IMR-90 (cell line): ENCODE results near the gene ANKRD2. TPM values are rescaled to one million over a fixed set of nuclear protein-coding genes. Genes with fewer than 3 reads are reported as not detected.

Experiments used
- ATAC-seq: fragments of 200-7000 bp; cut with Tn5 transposase; 2 replicates; pipeline ENCODE4 v1.9.1; 2020; ENCODE audit warnings: low read depth, mild to moderate bottlenecking, moderate library complexity
- BruUV-seq: library from RNA; stranded (reverse); fragments of 400-500 nt; replicated peaks from 2 replicates; lab custom pipeline; 2021; lab: Mats Ljungman, UMichigan
- CTCF ChIA-PET: fragments of 300-600 bp; formaldehyde crosslinking; extraction: SDS; loops from one replicate; lab custom pipeline; 2021; ENCODE audit warnings: antibody characterized with exemption; lab: Yijun Ruan, JAX
- POLR2A ChIA-PET: fragments of 300-600 bp; sonication (Branson Sonifier 250); formaldehyde crosslinking; loops from one replicate; lab custom pipeline; 2022; ENCODE audit warnings: antibody characterized with exemption; ENCODE audit not compliant: unreplicated experiment; lab: Charles Lee
- DNase-seq: peaks from one replicate; pipeline ENCODE4 v3.0.0; 2013
- H2AFZ ChIP-seq: replicated peaks from 2 replicates; pipeline ENCODE3; 2013; ENCODE audit warnings: low read length, mild to moderate bottlenecking; ENCODE audit not compliant: poor library complexity
- H2AK5ac ChIP-seq: 2 replicates; pipeline ENCODE4 v1.6.1; 2013; ENCODE audit warnings: low read depth, low read length, inconsistent platforms
- H2AK9ac ChIP-seq: replicated peaks from 2 replicates; pipeline ENCODE3; 2013; ENCODE audit warnings: mild to moderate bottlenecking, low read depth, low read length, moderate library complexity; ENCODE audit not compliant: poor library complexity
- H2BK120ac ChIP-seq: 2 replicates; pipeline ENCODE4 v1.6.1; 2013; ENCODE audit warnings: low read depth, low read length, inconsistent platforms
- H2BK15ac ChIP-seq: 3 replicates; pipeline ENCODE4 v1.6.1; 2013; ENCODE audit warnings: low read depth, low read length, inconsistent platforms
- H2BK20ac ChIP-seq: 2 replicates; pipeline ENCODE4 v1.6.1; 2013; ENCODE audit warnings: low read depth, mild to moderate bottlenecking, inconsistent platforms, low read length, moderate library complexity
- H2BK5ac ChIP-seq: 2 replicates; pipeline ENCODE4 v1.6.1; 2013; ENCODE audit warnings: mild to moderate bottlenecking, low read depth, low read length, inconsistent platforms; ENCODE audit not compliant: poor library complexity, severe bottlenecking
- H3K14ac ChIP-seq: replicated peaks from 2 replicates; pipeline ENCODE4 v1.6.1; 2013; ENCODE audit warnings: low read depth, low read length, inconsistent platforms
- H3K18ac ChIP-seq: 2 replicates; pipeline ENCODE4 v1.6.1; 2013; ENCODE audit warnings: low read depth, low read length, control low read depth
- H3K23ac ChIP-seq: 2 replicates; pipeline ENCODE4 v1.6.1; 2013; ENCODE audit warnings: low read depth, low read length, inconsistent platforms
- H3K27ac ChIP-seq: 2 replicates; pipeline ENCODE4 v1.5.1; 2013; ENCODE audit warnings: mild to moderate bottlenecking, control low read depth, low read length; ENCODE audit not compliant: insufficient read depth
- H3K27me3 ChIP-seq: 2 replicates; pipeline ENCODE4 v1.6.1; 2013; ENCODE audit warnings: low read length; ENCODE audit not compliant: control insufficient read depth, insufficient read depth
- H3K36me3 ChIP-seq: 2 replicates; pipeline ENCODE4 v1.6.1; 2013; ENCODE audit warnings: low read length, mixed read lengths; ENCODE audit not compliant: control insufficient read depth, insufficient read depth
- H3K4ac ChIP-seq: 2 replicates; pipeline ENCODE4 v1.6.1; 2013; ENCODE audit warnings: low read depth, low read length, inconsistent platforms
- H3K4me1 ChIP-seq: 2 replicates; pipeline ENCODE4 v1.6.1; 2013; ENCODE audit warnings: low read length, mixed read lengths; ENCODE audit not compliant: control insufficient read depth, insufficient read depth
- H3K4me2 ChIP-seq: 2 replicates; pipeline ENCODE4 v1.6.1; 2013; ENCODE audit warnings: low read depth, mild to moderate bottlenecking, control low read depth, low read length, moderate library complexity
- H3K4me3 ChIP-seq: 2 replicates; pipeline ENCODE4 v1.5.1; 2013; ENCODE audit warnings: low read depth, mild to moderate bottlenecking, control low read depth, low read length, moderate library complexity; ENCODE audit not compliant: insufficient read depth
- H3K56ac ChIP-seq: 2 replicates; pipeline ENCODE4 v1.6.1; 2013; ENCODE audit warnings: low read length, inconsistent platforms; ENCODE audit not compliant: insufficient read depth; ENCODE audit errors: extremely low read depth
- H3K79me1 ChIP-seq, 2 experiments: 2 replicates each; pipeline ENCODE4 v1.6.1; 2013; ENCODE audit warnings: low read length in 2 of 2, inconsistent platforms in 1 of 2, low read depth in 1 of 2
- H3K9ac ChIP-seq: 2 replicates; pipeline ENCODE4 v1.6.1; 2013; ENCODE audit warnings: low read depth, low read length, control low read depth
- H3K9me1 ChIP-seq: 2 replicates; pipeline ENCODE4 v1.6.1; 2013; ENCODE audit warnings: low read length, inconsistent platforms; ENCODE audit not compliant: insufficient read depth
- H3K9me3 ChIP-seq: 2 replicates; pipeline ENCODE4 v1.6.1; 2013; ENCODE audit warnings: low read length; ENCODE audit not compliant: control insufficient read depth, insufficient read depth
- H4K20me1 ChIP-seq: 2 replicates; pipeline ENCODE4 v1.6.1; 2013; ENCODE audit warnings: low read length, inconsistent platforms; ENCODE audit not compliant: insufficient read depth
- H4K5ac ChIP-seq: 2 replicates; pipeline ENCODE4 v1.6.1; 2013; ENCODE audit warnings: mild to moderate bottlenecking, low read depth, low read length, control low read depth
- H4K8ac ChIP-seq, 2 experiments: 2 replicates each; pipeline ENCODE4 v1.6.1; 2013; ENCODE audit warnings: low read depth in 2 of 2, low read length in 2 of 2, control low read depth in 1 of 2, inconsistent platforms in 1 of 2
- H4K91ac ChIP-seq: 2 replicates; pipeline ENCODE4 v1.6.1; 2013; ENCODE audit warnings: low read depth, low read length, inconsistent platforms; ENCODE audit not compliant: insufficient read depth
- BHLHE40 ChIP-seq: fragments of 150-350 bp; IDR thresholded peaks from 2 replicates; pipeline ENCODE4 v1.6.1; 2016; ENCODE audit warnings: mild to moderate bottlenecking, low read depth, low read length
- CEBPB ChIP-seq: IDR thresholded peaks from 2 replicates; pipeline ENCODE4 v1.6.1; 2012; ENCODE audit warnings: low read depth, low read length, improper control_type of control experiment
- CHD1 ChIP-seq: IDR thresholded peaks from 2 replicates; pipeline ENCODE4 v1.6.1; 2012; ENCODE audit warnings: low read depth, low read length, improper control_type of control experiment
- CTCF ChIP-seq: conservative IDR thresholded peaks from 2 replicates; pipeline ENCODE4 v1.5.1; 2012; ENCODE audit warnings: mild to moderate bottlenecking, low read depth, low read length, improper control_type of control experiment
- ELK1 ChIP-seq: fragments of 150-350 bp; IDR thresholded peaks from 2 replicates; pipeline ENCODE4 v1.6.1; 2016; ENCODE audit warnings: low read depth, mild to moderate bottlenecking, low read length, moderate library complexity, borderline replicate concordance
- FOS ChIP-seq: fragments of 150-350 bp; IDR thresholded peaks from 2 replicates; pipeline ENCODE4 v1.6.1; 2016; ENCODE audit warnings: low read depth, low read length
- MAFK ChIP-seq: IDR thresholded peaks from 2 replicates; pipeline ENCODE4 v1.6.1; 2012; ENCODE audit warnings: low read depth, low read length, improper control_type of control experiment
- MAZ ChIP-seq: IDR thresholded peaks from 2 replicates; pipeline ENCODE4 v1.6.1; 2012; ENCODE audit warnings: low read depth, mild to moderate bottlenecking, low read length, improper control_type of control experiment, moderate library complexity, borderline replicate concordance
- MXI1 ChIP-seq: IDR thresholded peaks from 2 replicates; pipeline ENCODE4 v1.6.1; 2012; ENCODE audit warnings: low read depth, mild to moderate bottlenecking, low read length, moderate library complexity, borderline replicate concordance
- NFE2L2 ChIP-seq: fragments of 150-350 bp; IDR thresholded peaks from 2 replicates; pipeline ENCODE4 v1.6.1; 2016; ENCODE audit warnings: low read depth, mild to moderate bottlenecking, low read length
- POLR2A ChIP-seq: IDR thresholded peaks from 2 replicates; pipeline ENCODE4 v1.6.1; 2012; ENCODE audit warnings: mild to moderate bottlenecking, low read depth, low read length
- RAD21 ChIP-seq: IDR thresholded peaks from 2 replicates; pipeline ENCODE4 v1.6.1; 2012; ENCODE audit warnings: low read length, improper control_type of control experiment
- RCOR1 ChIP-seq: IDR thresholded peaks from 2 replicates; pipeline ENCODE4 v1.6.1; 2012; ENCODE audit warnings: mild to moderate bottlenecking, low read length, improper control_type of control experiment; ENCODE audit not compliant: insufficient replicate concordance
- RFX5 ChIP-seq: IDR thresholded peaks from 2 replicates; pipeline ENCODE4 v1.8.0; 2012; ENCODE audit warnings: low read depth, mild to moderate bottlenecking, low read length, moderate library complexity
- SMC3 ChIP-seq: fragments of 150-350 bp; IDR thresholded peaks from 2 replicates; pipeline ENCODE4 v1.6.1; 2016; ENCODE audit warnings: low read depth, mild to moderate bottlenecking, antibody characterized with exemption, low read length, moderate library complexity
- USF2 ChIP-seq: fragments of 150-350 bp; IDR thresholded peaks from 2 replicates; pipeline ENCODE4 v1.6.1; 2017; ENCODE audit warnings: mild to moderate bottlenecking, antibody characterized with exemption, low read length, low read depth
- WGBS, 2 experiments: methylation state at CpG; one replicate each; pipeline versions ENCODE4 v1.1.5 to v1.1.7; 2013; ENCODE audit warnings: missing lambda C conversion rate in 2 of 2; ENCODE audit not compliant: insufficient read length in 1 of 2; ENCODE audit errors: extremely low coverage in 2 of 2; 5-methylcytosine and 5-hydroxymethylcytosine counted together
- dilution Hi-C: fragments of 300-500 bp; cut with HindIII; formaldehyde crosslinking; loops from one replicate; pipeline ENCODE4 v1.14.3; 2018; ENCODE audit warnings: low sequenced_read_pairs; ENCODE audit not compliant: unreplicated experiment
- in situ Hi-C: fragments of 300-500 bp; cut with MboI; formaldehyde crosslinking; loops from 3 replicates; pipeline ENCODE4 v1.14.3; 2019; ENCODE audit warnings: low sequenced_read_pairs, inconsistent platforms, mixed read lengths
- intact Hi-C: fragments of 100-400 bp; cut with micrococcal nuclease; formaldehyde crosslinking; loops from 2 replicates; pipeline ENCODE4 v1.10.0; 2022
- polyA plus RNA-seq, 3 experiments: library from polyadenylated mRNA; depleted of rRNA; stranded (reverse); fragments of >200 nt; gene quantifications; 2 replicates each; pipeline ENCODE4 v1.2.3, GENCODE V29; 2012; ENCODE audit warnings: low replicate concordance in 1 of 3
- total RNA-seq: library from RNA; depleted of rRNA; stranded (reverse); fragments of >200 nt; gene quantifications from 2 replicates; pipeline ENCODE4 v1.2.3, GENCODE V29; 2012

The ANKRD2 gene
- total and polyA plus RNA-seq, 2 of the 4 experiments (the other 2 are of a cell fraction), result 0.36 to 0.65 TPM

GRCh38 chr10:97547271-97547600 is 25.3 kb upstream of the ANKRD2 start:
- H2AK9ac ChIP-seq, result no peak overlapping the region
- H4K20me1 ChIP-seq, result no peaks in the 10 kb centered on the region
- peak overlapping the region; percentile 24; the same call in 1 of the 2 replicates for H2BK20ac ChIP-seq
- H3K9me3 ChIP-seq, result no peaks in the 10 kb centered on the region
- in situ Hi-C loops, result no loop called here
- peaks cover 6% of the 10 kb centered on the region; the same call in 1 of the 2 replicates for H3K9me1 ChIP-seq
- H2BK120ac ChIP-seq, result no peak overlapping the region
- DNase-seq (no peak), ATAC-seq (no peak)
- ChIA-PET CTCF (no interaction called here), POLR2A (no interaction called here)
- no peaks in the 10 kb centered on the region for H3K36me3 ChIP-seq
- no peak overlapping the region for H3K4me3 ChIP-seq
- H3K4me1 ChIP-seq, result peaks cover 28% of the 10 kb centered on the region
- H3K4me2 ChIP-seq, result no peak overlapping the region
- TF ChIP-seq MAFK (no peak), CTCF (no peak), CEBPB (no peak), MXI1 (no peak), MAZ (no peak), RFX5 (no peak), BHLHE40 (no peak), CHD1 (no peak), FOS (no peak), POLR2A (no peak), ELK1 (no peak), USF2 (no peak), RCOR1 (no peak), NFE2L2 (no peak), SMC3 (no peak), RAD21 (no peak)
- dilution Hi-C loops, result no loop called here
- no peak overlapping the region for H4K91ac ChIP-seq
- no peak overlapping the region for H3K14ac ChIP-seq
- H2AK5ac ChIP-seq, result peak overlapping the region; percentile 46
- H3K18ac ChIP-seq, result no peak overlapping the region
- no TSS peak for BruUV-seq
- no peak overlapping the region for H2BK15ac ChIP-seq
- H3K56ac ChIP-seq, result no peak overlapping the region
- intact Hi-C loops, result no loop called here
- no peak overlapping the region for H2BK5ac ChIP-seq
- H4K8ac ChIP-seq, result no peak overlapping the region
- H4K5ac ChIP-seq, result no peak overlapping the region
- no peak overlapping the region for H3K23ac ChIP-seq
- no peaks in the 10 kb centered on the region for H3K27me3 ChIP-seq
- no peak overlapping the region for H3K4ac ChIP-seq
- H3K27ac ChIP-seq, result no peak overlapping the region
- H3K9ac ChIP-seq, result no peak overlapping the region
- 56% methylated on average over 3 of the region's 4 CpGs; no CpG with 5 or more reads in 1 of the 2 experiments for WGBS, 2 experiments
- H2AFZ ChIP-seq, result peak overlapping the region; percentile 46
- H3K79me1 ChIP-seq, result peaks cover 27 to 77% of the 10 kb centered on the region in 2 experiments
